Islet precursor cell (in vitro differentiated cells): Measurements from ENCODE around the gene SEC16A.
A peak's percentile ranks its signal among the peaks of the same experiment; 100 is the strongest.

ENCODE experiments used
- DNase-seq: peaks from one replicate; pipeline ENCODE4 v3.0.0-alpha.2; 2018

The SEC16A gene

DNA sequence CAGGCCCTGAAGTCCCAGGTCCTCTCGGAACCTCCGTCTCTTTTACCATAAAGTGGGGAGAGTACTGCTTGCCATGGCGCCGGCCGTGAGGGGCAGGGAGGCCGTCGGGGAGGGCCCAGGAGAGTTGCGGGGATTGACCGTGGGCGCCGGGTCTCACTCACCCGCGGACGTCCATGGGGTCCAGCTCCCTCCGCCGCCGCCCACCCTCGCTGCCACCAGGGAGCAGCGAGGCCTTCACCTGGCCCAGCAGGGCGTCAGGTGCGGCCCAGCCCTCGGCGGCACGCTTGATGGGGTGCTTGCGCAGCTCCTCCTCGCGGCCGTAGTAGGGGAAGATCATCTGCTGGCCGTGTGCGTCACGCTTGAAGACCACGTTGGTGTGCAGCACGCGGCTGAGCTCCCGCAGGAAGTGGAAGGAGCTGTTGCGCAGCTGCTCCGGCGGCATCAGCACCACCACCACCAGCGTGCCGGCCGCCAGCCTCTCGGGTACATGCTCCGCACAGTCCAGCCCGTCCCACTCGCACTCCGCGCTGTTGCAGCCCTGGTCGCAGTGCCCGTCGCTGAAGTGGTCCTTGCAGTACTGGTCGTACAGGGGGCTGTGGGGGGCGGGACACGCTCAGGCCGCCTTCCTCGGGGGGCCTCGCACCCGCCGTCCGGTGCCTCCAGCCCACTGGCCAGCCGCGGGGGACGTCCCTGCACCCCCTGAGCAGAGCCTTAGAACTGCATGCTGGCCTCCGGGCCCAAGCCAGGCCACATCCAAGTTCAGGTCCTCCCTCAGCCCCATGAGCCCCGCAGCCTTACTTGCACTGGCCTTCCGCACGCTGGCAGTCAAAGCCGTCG is 21.9 kb upstream of the SEC16A start:
- DNase-seq: no peak

DNA sequence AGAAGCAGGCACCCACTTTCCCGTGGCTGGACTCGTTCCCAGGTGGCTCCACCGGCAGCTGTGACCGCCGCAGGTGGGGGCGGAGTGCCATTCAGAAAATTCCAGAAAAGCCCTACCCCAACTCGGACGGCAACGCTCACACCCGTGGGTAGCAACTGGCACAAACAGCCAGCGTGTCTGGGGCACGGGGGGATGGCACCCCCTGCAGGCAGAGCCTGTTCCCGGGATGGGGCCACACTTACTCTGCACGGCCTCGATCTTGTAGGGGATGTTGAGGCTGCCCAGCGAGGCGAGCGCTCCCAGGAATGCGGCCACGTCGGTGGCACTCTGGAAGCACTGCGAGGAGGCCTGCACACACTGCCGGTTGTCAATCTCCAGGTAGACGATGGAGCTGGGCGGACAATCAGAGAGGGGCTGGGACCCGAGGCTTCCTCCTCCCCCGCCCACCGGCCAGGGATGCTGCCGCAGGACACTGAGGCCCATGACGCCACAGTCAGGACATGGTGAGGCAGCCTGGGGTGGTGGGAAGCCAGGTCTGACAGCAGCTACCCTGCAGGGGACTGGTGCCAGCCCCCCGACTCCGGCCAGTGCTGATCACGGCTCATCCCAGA is 20.2 kb upstream of the SEC16A start:
- no peak for DNase-seq

DNA sequence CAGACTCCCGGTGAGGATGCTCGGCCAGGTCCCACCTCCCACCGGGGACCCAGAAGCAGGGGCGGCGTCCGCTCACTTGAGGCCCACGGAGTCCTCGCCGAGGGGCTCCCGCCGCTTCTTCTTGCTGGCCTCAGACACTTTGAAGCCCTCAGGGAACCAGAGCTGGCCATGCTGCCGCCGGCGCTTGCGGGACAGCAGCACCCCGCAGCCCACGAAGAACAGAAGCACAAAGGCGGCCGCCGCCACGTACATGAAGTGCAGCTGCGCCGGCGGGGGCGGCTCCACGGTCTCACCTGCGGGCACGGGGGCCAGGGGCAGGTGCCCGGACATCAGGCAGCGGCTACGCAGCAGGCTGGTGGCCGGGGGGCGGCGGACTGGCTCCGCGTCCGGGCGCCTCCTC is 19.4 kb upstream of the SEC16A start:
- no peak for DNase-seq

DNA sequence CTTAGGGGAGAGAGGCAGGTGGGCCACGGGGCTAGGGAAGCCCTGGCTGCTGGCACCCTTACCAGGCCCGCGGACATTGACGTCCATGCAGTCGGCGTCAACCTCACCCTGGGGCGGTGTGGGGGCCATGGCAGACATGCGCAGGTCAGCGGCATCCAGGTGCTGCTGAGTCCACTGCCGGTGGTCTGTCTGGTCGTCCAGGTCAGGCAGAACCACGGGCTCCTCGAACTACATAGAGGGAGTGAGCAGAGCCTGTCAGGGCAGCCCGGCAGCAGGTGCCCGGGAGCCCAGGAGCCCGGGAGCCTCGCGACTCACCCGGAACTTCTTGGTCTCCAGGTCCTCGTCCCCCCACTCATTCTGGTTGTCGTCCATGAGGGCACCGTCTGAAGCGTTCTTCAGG is 18.8 kb upstream of the SEC16A start:
- no peak for DNase-seq

DNA sequence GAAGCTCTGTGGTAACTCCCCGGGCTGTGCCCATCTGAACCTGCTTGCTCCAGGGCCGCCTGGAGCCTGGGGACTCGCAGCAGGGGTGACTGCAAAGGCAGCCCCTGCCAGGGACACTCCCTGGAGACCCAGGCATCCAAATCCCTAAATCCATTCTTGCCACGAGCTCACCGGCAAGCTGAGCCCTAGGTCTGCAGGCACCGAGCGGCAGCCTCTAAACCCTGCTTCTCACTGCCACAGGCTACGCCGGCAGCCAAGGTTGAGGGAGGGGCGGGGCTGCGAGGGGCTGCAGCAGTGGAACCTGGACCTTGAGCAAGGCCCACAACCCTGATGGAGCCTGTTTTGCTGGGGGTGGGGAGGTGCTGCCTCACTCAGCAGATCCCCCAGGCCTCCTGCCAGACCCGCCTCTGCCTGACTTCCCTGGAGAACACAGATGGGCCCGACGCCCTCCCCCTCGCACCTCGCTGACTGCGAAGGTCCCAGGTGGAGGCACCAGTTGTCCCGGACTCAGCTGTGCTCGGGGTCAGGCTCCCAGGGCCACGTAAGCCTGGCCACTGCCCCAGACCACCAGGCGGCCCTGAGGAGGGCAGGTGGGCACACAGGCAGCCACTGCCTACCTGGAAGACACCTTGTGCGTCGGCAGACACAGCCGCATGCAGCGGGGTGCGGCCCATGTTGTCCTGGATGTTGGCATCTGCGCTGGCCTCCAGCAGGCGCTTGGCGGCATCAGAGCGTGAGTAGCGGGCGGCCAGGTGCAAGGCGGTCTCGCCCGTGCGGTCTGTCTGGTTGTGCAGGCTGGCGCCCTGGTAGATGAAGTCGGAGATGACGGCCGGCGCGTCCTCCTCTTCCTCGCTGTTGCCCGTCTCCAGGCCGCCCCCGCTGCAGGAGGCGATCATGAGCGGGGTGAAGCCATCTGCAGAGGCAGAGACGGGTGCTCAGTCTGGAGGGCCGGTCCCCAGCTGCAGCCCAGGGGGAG is 17.4 kb upstream of the SEC16A start:
- no peak for DNase-seq

DNA sequence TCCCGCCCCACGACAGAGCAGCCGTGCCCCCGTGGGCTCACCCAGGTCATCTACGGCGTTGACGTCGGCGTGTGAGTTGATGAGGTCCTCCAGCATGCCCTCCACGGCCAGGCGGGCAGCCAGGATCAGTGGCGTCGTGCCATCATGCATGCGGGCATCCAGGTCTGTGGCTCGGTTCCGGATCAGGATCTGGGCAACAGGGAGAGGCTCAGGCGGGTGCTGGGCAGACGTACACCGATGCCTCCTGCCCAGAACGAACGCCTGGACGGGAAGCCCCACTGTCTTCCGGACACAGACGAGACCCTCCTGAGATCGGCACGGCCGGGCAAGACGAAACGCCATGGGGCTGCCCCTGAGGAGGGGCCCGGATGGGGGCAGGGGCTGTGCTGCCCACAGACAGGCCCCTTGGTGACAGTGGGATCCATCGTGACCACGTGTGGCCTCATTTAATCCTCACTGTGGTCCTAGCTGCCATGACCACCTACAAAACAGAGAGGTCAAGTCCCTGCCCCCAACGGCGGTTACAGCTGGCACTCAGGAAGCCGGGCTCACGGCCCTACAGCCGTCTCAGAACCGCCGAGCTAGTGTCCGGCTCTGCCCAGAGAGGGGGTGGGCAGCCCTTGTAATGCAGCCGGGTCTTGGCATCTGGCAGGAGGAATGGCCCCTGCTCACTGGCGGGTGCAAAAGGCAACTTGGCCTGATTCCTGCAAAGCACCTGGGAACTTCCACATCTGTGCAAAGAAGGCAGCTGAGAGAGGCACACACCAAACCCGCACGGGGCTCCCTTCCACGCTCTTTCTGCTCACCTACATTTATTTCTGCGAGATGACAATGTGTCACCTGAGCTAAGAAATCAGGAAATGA is 16.5 kb upstream of the SEC16A start:
- DNase-seq: no peak

DNA sequence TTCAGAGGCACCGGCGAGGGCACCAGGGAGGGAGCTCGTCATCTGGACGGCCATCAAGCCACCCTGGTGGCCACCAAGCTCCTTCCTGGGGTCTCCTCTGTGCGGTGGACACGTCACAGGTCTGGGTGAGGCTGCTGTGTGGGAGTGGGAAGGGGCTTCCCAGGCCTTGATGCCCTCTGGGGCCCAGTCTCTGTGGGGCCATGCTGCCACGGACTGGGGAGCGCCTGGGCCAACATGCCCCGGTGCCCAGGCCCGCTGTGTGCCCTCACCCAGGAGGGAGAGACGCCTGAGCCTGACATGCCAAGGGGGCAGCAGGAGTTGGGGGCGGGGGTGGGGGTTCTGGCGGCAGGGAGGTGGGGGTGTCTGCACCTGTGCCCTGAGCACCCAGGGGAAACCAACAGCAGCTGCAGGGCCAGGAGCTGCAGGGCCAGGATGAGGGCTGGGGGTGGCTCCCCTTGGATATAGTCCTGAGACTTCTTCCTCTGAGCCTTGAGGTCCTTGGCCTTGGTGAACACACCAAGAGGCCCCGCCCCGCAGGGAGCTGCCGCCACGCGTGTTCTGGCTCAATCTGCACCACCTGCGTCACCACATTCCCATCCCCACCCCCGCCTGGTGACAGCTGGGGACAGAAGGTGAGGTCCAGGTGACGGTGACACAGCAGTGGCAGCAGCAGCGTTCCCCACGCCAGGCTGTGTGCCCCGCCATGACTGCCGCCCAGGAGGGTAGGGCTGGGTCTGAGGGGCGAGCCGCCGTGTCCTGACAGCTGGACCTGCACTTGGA is 15.3 kb upstream of the SEC16A start:
- no peak for DNase-seq

DNA sequence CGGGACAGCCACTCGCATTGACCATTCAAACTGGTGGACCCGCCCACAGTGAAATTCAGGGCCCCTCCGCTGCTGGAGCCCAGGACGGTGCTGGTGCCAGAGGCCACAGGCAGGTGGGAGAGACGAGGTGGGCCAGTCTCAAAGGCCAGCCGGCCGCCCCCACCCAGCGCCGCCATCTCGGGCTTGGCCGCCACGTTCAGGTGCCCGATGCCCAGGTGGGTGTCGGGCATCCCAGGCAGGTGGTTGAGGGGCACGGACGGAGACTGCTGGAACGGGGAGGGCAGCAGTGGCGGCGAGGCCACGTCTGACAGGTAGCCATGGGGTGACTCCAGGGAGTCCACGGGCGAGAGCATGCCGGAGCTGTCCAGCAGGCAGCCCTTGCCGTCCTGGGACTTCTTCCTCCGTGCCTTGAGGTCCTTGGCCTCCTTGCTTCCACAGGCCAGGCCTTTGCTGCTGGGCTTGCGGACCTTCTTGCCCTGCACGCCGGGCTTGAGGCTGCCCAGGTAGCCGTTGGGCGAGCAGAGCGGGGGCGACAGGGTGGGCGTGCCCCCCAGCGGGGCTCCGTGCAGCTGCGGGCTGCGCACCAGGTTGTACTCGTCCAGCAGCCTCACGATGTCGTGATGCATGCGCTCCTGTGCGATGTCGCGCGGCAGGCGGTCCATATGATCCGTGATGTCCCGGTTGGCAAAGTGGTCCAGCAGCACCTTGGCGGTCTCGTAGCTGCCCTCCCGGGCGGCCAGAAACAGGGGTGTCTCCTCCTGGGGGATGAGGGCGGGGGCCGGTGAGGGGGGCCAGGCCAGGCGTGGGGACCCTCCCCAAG is 14.2 kb upstream of the SEC16A start:
- DNase-seq: no peak

DNA sequence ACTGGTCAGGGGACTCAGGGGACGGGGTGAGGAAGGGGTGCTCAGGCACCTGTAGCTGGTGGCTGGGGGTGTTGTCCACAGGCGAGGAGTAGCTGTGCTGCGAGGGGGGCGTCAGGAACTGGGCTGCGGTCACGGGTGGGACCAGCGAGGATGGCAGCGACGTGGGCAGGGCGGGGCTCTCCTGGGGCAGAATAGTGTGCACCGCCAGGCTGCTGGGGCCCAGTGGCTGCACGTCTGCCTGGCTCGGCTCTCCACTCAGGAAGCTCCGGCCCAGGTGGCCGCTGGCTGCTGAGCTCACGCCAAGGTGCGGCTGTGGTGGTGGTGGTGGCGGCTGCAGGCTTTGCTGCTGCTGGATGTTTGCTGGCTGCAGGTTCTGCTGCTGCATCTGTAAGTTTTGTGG is 13.3 kb upstream of the SEC16A start:
- DNase-seq: no peak

DNA sequence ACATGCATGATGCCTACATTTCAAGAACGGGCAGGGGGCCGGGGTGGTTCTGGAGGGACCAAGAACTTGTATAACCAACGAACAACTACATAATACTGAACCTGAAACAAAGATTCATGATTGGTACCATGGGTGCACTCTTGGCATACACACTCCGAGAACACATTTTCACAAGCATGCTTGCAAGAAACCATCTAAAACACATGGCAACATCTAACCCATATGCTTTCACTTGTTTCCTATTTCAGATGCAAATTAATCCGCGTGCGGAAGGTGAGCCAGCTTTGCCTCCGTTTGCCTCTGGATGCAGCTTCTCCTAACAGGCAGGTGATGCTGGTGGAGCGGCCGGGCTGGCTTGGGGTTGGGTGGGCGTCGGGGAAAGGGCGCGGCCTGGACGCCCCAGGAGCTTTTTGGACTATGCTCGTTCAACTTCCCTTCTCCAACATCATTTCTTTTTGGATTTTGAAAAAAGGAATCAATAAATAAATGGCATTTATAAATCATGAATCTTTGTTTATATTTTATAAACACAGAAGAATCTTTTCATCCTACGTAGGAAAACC is 12.5 kb upstream of the SEC16A start:
- no peak for DNase-seq

DNA sequence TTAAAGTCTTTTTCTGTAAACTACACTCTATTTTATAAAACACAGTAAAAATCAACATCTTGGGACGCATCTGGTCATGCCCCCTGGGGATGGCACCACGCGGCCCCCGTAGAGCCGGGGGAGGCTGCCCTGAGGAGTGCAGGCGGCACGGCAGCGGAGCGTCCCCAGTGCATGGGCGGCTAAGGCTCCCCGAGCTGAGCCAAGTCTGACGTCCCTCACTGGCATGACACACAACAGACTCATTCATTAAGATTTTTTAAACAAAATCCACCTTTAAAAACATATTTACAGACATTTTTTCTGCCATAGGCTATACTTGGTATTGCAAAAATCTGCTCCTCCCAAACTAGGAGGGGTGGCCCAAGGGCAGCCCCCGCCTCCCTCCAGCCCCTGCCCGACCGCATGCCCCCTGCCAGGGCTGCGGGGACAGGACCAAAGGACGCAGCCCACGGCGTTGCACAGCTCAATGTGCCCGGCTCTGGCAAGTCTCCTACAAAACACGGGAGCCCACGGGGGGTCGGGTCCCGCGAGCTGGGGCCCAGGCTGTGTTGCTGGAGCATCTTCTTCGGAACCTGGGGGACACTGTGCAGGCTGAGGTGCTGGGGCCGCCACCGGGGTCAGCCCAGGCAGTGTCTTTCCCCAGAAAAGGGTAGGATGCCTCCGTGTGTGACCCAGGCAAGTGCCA is 11.8 kb upstream of the SEC16A start:
- DNase-seq: no peak

DNA sequence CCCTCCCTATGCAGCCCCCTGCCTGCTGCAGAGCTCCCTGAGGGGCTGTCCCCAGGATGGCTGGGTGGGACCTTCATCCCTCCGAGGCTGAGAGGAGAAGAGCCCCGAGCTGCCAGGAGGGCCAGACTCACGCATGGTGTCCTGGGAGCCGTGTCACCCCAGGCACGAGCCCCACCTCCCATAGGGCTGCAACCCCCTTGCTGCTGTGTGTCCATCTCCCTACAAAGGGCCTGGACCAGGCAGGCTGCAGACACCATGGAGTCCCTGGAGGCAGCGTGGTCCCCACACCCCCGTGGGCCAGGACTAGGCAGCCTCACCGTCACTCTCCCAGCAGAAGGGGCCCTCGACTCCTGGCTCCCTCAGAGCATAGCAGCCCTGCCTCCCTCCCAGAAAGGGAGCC is 11.2 kb upstream of the SEC16A start:
- DNase-seq: no peak

DNA sequence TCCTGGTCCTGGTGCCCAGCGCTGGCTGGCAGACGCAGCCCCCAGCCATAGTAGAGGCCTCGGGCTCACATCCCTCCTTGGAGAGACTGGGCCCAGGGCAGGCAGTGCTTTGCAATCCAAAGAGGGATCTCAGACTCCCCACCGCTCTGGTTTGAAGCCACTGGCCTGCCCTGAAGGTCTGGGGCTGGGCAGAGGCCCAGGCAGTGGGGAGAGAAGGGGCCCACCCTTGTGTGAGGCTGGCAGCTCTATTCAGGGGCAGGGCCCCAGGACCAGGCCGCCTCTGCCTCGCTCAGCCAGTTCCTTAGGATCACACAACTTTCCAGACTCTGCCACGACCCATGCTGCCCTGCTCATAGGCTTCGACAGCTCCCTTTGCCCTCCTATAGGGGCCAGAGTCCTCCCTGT is 10.7 kb upstream of the SEC16A start:
- no peak for DNase-seq

DNA sequence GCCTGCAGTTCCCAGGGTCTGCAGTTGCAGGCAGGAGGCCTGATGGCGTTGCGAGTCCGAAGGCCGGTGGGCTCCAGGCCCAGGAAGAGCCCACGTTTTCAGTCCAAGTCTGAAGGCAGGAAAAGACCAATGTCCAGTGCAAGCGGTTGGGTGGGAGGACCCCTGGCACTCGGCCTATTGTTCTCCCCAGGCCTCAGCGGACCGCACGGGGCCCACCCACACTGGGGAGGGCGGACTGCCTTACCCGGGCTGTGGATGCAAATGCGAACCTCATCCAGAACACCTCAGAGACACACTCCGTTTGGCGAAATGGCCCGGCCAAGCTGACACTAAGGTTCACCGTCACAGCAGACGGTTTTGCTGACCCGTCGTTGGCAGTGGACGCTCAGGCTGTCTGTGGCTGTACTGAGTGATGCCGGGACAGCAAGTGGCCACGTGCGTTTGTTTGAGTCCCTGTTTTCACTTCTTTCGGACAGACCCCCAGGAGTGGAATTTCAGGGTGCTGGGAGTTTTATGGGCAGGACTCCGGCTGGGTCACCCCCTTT is 10.2 kb upstream of the SEC16A start:
- no peak for DNase-seq

DNA sequence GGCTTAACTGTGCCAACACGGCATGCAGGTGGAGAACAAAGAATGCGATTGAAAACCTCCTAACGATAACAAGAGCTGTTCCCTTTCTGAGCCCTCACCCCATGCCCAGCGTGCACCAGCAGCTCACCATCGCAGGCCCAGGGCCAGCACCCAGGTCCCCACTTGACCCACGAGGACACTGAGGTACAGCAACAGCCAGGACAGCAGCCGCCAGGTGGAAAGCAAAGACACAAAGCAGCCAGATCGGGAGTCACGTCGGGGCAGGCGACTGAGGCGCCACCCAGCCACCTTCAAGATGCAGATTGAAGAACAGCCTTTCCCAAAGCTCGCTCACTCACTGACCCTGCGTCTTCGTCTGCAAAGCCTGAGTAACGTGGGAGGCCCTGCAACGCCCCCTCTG is 6.9 kb upstream of the SEC16A start:
- no peak for DNase-seq

DNA sequence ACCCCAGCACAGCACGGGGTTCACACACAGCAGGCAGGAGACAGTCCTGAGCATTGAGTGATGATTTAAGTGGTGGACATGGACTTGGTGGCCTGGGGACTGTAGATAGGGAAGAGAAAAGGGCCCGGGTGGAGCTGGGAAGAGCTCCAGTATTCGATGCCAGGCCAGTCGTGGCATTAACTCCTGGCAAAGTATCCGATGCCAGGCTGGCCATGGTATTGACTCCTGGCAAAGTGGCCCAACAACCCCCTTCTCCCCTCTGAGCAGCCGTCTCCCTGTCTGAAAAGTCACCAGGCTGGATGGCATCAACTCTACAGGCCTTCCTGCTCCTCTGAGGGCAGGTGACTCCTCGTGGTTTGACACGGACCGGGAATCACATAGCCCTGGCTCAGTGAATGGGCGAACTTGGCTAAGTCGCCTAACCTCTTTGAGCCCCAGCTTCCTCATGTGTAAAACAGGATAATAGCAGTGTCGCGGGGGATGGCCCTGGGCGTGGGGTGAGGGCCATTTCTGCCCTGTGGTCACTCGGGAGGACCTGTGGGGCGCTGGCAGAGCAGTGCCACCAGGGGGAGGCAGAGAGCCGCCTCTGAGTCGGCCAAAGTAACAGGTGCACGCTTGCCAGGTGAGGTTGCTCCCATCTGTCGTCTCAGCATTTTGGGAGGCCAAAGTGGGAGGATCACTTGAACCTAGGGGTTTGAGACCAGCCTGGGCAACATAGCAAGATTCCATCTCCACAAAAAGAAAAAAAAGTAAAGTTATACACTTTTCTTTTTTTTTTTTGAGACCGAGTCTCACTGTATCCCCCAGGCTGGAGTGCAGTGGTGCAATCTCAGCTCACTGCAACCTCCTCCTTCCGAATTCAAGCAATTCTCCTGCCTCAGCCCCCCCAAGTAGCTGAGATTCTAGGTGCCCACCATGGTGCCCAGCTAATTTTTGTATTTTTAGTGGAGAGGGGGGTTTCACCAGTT is 5.7 kb upstream of the SEC16A start:
- DNase-seq: peak; percentile 81

DNA sequence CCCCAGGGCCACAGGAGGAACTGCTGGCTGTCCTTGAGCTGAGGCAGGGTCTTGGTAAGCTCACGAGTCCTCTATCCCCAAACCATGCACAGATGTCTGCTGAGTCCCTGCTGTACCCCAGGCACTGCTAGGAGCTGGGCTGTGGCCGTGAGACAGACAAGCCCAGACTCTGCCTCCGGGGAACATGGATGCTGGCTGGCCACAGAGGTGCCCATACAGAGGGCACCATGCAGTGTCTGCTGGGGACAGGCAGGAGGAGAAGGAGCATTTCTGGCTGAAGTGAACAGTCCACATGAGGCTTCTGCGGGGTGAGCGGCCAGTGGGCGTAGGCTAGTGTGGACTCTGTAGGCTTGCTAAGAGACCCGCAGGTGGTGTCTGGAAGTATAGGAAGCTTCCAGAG is 4.8 kb upstream of the SEC16A start:
- DNase-seq: no peak
